Fibroblast of gingiva (primary cell): ENCODE results near the gene PDHB.
A peak's percentile ranks its signal among the peaks of the same experiment; 100 is the strongest.

ENCODE experiments used
- DNase-seq: peaks from one replicate; pipeline ENCODE4 v3.0.0-alpha.2; 2011; ENCODE audit warnings: low read depth

The PDHB gene

GRCh38 chr3:58403513-58404109 lies 30.0 kb downstream of the PDHB start:
- no peak for DNase-seq

GRCh38 chr3:58398669-58399333 lies 34.8 kb downstream of the PDHB start:
- no peak for DNase-seq

GRCh38 chr3:58394339-58394738 lies 39.3 kb downstream of the PDHB start:
- no peak for DNase-seq

GRCh38 chr3:58392181-58392580 lies 41.5 kb downstream of the PDHB start:
- DNase-seq = no peak

GRCh38 chr3:58391156-58391865 lies 42.3 kb downstream of the PDHB start:
- DNase-seq = no peak

GRCh38 chr3:58388550-58389091 lies 45.0 kb downstream of the PDHB start:
- DNase-seq = peak; percentile 95

- DNase-seq = no peak
Measured at GRCh38 chr3:58387650-58388546, 45.7 kb downstream of the PDHB start.

- DNase-seq = peak; percentile 60
Measured at GRCh38 chr3:58386626-58387365, 46.8 kb downstream of the PDHB start.

- no peak for DNase-seq
Measured at GRCh38 chr3:58384381-58385090, 49.1 kb downstream of the PDHB start.

GRCh38 chr3:58383904-58384303 lies 49.7 kb downstream of the PDHB start:
- DNase-seq = peak; percentile 96

- peak; percentile 72 for DNase-seq
Measured at GRCh38 chr3:58383476-58383875, 50.2 kb downstream of the PDHB start.

GRCh38 chr3:58379351-58380073 lies 54.1 kb downstream of the PDHB start:
- no peak for DNase-seq

GRCh38 chr3:58377750-58378149 lies 55.9 kb downstream of the PDHB start:
- DNase-seq = no peak
